Dedifferentiated amniotic fluid mesenchymal stem cell (primary cell): Measurements from ENCODE around the gene BCAP29.

Source experiments
- DNase-seq: peaks from one replicate; pipeline ENCODE4 v3.0.0-alpha.2; 2016; ENCODE audit errors: extremely low spot score

BCAP29 gene

DNA sequence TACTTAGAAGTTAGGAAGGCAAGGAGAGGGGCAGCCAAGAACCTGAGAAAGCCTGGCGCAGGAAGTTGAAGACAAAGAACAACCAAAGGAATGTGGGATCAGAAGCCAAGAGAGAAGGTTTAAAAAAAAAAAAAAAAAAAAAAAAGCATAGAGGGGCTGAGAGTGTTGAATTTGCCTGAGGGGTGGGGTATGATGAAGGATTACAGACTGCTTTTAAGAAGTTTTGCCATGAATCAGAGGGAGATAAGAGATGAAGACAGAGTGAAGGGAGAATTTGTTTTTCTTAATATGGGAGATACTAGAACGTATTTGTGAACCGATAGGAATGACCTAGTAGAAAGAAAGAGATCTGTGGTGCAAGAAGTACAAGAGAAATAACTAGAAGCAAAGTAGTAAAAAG is 87.3 kb downstream of the BCAP29 start:
- no peak for DNase-seq

DNA sequence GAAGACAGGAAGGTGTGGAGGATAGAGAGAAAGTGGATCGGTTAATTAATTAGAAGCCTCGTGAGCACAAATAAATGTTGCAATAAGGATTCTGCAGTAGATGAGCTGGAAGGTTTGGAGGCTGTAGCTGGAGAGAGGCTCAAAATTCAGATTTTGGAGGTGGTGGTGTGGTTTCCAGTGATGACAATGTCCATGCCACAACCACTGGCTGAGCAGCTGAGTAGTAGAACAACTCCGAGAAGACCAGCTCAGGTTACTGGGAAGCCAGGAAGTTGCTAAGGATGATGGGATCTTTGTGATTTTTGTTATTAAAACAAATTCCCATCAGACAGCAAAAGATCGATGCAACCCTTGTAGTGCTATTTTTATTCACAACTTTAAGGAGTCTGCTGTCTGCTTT is 88.2 kb downstream of the BCAP29 start:
- no peak for DNase-seq
